HL-60 (cell line): Measurements from ENCODE around the gene KIFC3.

ENCODE experiments used
- POLR2AphosphoS5 ChIP-seq: IDR thresholded peaks from 2 replicates; pipeline ENCODE4 v1.6.1; 2012; ENCODE audit warnings: low read depth
- TF ChIP-seq, protein P1 (sequence below): IDR thresholded peaks from one replicate; pipeline ENCODE4 v1.5.1; 2011; ENCODE audit warnings: low read length, control low read depth, inconsistent platforms; ENCODE audit not compliant: insufficient read depth

DNA sequence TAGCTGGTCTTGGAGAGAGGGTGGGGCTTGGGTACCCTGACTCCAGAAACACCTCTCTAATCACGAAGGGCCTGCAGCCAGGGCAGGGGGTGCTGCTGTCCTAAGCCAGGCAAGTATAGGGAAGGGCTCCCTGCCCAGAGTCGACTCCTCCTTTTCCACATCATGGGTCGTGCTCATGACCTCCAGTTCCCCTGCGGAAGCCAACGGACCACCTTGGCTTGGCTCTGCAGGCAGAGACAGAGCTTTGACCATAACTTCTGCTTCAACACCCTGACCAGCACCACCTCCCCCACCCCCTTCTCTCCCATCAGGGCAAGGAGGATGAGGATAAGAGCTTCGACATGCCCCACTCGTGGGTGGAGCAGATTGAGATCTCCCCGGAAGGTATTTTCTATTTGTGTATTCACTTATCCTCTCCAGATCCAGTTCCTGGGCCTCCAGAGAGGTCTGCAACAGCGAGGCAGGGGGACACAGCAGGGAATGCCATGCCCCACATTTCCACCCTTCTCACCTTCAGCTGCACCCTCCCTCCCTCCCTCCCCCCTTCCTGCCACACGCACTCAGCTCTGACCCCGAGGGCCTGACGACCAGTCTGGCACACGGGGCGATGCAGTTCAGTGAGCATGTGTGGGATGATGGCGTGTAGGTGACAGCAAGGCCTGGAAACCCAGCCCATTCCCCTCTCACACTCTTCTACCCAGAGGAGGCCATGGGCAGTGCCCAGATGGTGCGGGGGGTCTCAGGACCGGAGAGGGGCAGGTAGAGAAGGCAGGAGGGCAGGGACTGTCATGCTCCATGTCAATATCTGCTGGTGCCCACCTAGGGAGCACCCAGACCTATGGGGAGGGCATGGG lies 80.7 kb downstream of the KIFC3 start:
- TF ChIP-seq, protein P1, sequence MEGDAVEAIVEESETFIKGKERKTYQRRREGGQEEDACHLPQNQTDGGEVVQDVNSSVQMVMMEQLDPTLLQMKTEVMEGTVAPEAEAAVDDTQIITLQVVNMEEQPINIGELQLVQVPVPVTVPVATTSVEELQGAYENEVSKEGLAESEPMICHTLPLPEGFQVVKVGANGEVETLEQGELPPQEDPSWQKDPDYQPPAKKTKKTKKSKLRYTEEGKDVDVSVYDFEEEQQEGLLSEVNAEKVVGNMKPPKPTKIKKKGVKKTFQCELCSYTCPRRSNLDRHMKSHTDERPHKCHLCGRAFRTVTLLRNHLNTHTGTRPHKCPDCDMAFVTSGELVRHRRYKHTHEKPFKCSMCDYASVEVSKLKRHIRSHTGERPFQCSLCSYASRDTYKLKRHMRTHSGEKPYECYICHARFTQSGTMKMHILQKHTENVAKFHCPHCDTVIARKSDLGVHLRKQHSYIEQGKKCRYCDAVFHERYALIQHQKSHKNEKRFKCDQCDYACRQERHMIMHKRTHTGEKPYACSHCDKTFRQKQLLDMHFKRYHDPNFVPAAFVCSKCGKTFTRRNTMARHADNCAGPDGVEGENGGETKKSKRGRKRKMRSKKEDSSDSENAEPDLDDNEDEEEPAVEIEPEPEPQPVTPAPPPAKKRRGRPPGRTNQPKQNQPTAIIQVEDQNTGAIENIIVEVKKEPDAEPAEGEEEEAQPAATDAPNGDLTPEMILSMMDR, result no peak
- no peak for TF ChIP-seq POLR2AphosphoS5
